GM04504 (cell line): ENCODE data around the gene BTBD19.
"Not testable (repeated sequence)": the region's sequence is repeated elsewhere in the genome, so short reads cannot be mapped to it uniquely, and the experiment has no call there.

Source experiments
- DNase-seq: peaks from one replicate; pipeline ENCODE4 v3.0.0-alpha.2; 2012; ENCODE audit warnings: low read depth

Gene BTBD19

GRCh38 chr1:44787506-44787905 is 20.8 kb upstream of the BTBD19 start:
- DNase-seq, result no peak

- no peak for DNase-seq
These were observed 20.0 kb upstream of the BTBD19 start, which contains the start of gene BEST4 for GRCh38 chr1:44788120-44788860. TSS of gene BEST4 (minus strand) at chr1:44788170. CDS start at chr1:44787705, 465 bp downstream.

GRCh38 chr1:44790968-44791801 is 17.1 kb upstream of the BTBD19 start:
- no peak for DNase-seq

- no peak for DNase-seq
These were observed 15.4 kb upstream of the BTBD19 start for GRCh38 chr1:44792736-44793502.

- not testable (repeated sequence) for DNase-seq
These were observed 10.4 kb upstream of the BTBD19 start for GRCh38 chr1:44797886-44798285.

- DNase-seq, result no peak
These were observed 9.6 kb upstream of the BTBD19 start for GRCh38 chr1:44798481-44799365.

GRCh38 chr1:44799770-44800584 is 8.3 kb upstream of the BTBD19 start, which contains the start of gene PLK3:
TSS of gene PLK3 (plus strand) at chr1:44800377. CDS start at chr1:44800464, 87 bp downstream.
- peak; percentile 97 for DNase-seq

- DNase-seq, result no peak
These were observed 6.6 kb upstream of the BTBD19 start for GRCh38 chr1:44801491-44802305.

GRCh38 chr1:44802306-44803061 is 5.8 kb upstream of the BTBD19 start:
- no peak for DNase-seq

GRCh38 chr1:44803062-44803311 is 5.3 kb upstream of the BTBD19 start:
- no peak for DNase-seq

- no peak for DNase-seq
These were observed 4.8 kb upstream of the BTBD19 start for GRCh38 chr1:44803312-44804095.

- no peak for DNase-seq
These were observed 2.9 kb upstream of the BTBD19 start for GRCh38 chr1:44805311-44806024.

GRCh38 chr1:44806025-44806703 is 2.2 kb upstream of the BTBD19 start:
- DNase-seq, result no peak

GRCh38 chr1:44806704-44807363 is 1.5 kb upstream of the BTBD19 start, which contains the start of gene DYNLT4:
TSS of gene DYNLT4 (minus strand) at chr1:44807351. CDS start at chr1:44806668, 683 bp downstream.
- DNase-seq, result no peak

- peak; percentile 100 for DNase-seq
These were observed 810 bp upstream of the BTBD19 start for GRCh38 chr1:44807364-44808062.
